HG03025 (cell line): ENCODE measurements around the gene PTPRR.
A peak's percentile ranks its signal among the peaks of the same experiment; 100 is the strongest.
"Not testable (repeated sequence)": the region's sequence is repeated elsewhere in the genome, so short reads cannot be mapped to it uniquely, and the experiment has no call there.

Source experiments
- ATAC-seq: cut with Tn5 transposase; IDR thresholded peaks from one replicate; pipeline ENCODE4 v1.9.1; 2021; ENCODE audit warnings: mild to moderate bottlenecking, moderate library complexity; ENCODE audit not compliant: unreplicated experiment, low FRiP score

The PTPRR gene

DNA sequence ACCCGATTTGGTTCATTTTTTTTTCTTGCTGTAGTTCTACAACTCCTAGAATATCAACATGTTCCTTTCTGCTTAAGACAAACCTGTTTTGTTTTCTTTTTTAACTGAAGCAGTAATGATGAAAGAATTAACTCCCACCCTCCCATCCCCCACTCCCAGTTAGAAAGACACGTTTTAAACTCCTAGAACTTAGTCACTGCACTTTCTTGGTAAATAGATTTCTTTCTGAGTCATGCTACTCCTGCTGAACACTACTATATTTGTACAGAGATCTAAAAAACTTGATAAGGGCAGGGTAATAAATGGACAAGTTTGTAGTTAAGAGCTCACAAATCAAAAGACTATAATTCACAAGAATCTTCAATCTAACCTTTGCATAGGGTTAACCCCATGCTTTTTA, 164.4 kb downstream of the PTPRR start:
- ATAC-seq = no peak

DNA sequence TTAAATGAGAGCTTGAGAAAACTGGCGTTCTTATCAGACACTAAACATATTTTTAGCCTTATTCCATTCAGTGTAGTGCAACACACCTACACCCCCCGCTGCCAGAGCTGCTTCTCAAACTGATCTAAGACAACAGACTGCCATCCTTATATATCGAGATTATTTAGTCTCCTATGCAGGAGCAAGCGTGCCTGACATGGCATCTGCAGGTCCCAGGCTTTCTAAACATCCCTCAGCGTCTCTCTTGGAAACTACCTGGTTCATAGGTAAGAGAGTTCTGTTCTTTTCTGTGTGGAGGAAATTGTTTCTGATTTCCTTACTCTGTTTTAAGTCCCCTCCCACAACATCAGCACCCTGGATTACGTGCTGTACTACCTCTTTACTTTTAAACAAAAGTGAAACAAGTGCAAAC, 166.2 kb downstream of the PTPRR start:
- no peak for ATAC-seq

DNA sequence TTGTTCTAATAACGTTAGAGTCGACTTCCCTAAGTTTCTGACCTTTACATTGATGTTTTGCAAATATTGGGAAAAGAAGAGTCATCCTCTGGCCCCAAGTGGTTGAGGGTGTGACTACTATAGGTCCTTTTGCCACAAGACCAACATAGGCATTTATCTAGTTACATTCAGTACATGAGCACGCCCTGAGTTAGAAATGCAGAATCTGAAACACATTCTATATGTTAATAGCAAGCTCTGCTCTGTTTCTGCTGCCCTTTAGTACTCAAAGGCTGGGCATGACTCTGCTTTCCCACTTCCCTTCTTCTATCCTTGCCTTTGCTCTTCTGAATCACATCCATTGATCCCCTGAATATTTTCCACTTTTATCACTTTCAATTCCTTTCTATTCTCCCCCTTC, 168.2 kb downstream of the PTPRR start:
- ATAC-seq = no peak

DNA sequence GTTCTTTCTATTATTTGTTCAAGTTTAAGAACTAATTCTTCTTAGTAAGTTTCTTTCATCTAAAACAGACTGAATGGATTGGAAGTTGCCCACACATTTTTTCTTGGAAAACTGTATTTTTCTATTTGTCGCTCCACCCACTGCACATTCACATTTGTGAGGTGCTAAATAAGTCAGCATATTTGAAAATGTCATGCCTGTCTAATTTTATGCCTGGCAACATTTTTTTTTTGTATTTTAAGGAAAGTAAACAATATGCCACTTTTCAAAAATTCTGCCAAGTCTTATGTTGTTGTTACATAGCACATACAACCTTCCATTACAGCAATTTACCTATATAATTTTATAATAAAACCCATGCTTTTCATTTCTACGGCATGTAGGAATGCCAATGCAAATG, 170.6 kb downstream of the PTPRR start:
- ATAC-seq = no peak

DNA sequence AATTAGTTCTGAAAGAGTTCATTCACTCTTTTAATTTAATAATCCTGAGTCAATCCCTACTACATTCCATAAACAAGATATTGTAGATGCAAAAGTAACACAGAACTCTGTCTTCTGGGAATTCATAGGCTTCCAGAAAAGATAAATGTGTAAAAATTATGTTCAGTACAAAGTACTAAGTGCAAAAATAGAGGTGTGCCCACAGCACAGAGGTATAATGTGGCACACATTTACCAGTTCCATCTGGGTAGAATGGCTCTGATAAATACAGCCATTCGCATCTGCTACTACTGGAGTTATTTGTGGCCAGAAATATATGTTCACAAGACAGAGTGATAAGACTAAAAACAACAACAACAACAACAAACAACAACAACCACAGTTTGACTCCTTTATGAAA, 171.7 kb downstream of the PTPRR start:
- no peak for ATAC-seq

DNA sequence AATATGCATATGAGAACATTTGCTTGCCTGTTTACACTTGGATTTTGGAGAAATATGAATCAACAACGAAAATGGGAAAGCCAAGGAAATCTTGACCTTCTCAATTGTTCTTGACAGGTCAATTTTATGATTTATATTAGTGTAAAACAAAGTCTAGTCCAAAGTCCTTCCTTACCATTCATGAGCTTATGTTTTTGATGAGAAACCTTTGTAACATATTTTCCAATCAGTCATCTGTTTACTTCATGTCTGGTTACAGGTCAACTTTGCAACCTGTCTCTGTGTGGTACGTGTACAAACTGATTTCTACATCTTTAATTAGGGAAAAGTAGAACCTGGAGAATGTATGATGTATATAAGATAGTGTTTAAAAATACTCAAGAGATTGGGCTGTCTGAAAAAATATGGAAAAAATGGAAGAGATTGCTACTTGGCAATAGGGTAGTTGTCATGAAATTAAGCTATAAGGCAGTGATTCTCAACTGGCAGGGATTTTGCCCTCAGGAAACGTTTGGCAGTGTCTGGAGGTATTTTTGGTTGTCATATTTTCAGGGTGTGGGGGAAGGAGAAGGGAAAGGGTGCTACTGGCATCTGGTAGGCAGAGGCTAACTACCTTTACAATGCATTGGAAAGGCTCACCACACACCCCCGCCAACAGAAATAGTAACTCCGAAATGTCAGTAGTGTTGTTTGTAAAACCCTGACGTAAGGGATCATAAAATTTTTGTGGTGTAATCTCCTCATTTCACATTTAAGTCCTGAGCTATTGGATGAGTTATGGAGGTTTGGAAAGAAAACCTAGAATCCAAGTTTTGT, 172.9 kb downstream of the PTPRR start:
- ATAC-seq = no peak

DNA sequence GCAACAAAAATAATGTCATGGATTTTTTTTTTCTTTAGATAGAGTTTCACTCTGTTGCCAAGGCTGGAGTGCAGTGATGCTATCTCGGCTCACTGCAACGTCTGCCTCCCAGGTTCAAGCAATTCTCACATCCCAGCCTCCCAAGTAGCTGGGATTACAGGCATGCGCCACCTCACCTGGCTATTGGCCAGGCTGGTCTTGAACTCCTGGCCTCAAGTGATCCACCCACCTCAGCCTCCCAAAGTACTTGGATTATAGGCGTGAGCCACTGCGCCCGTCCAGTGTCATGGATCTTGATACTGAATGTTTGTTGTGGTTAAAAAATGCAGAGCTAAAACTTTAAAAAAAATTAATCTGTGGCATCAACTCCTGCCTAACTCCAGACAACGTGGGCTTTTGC, 175.5 kb downstream of the PTPRR start:
- ATAC-seq = no peak

DNA sequence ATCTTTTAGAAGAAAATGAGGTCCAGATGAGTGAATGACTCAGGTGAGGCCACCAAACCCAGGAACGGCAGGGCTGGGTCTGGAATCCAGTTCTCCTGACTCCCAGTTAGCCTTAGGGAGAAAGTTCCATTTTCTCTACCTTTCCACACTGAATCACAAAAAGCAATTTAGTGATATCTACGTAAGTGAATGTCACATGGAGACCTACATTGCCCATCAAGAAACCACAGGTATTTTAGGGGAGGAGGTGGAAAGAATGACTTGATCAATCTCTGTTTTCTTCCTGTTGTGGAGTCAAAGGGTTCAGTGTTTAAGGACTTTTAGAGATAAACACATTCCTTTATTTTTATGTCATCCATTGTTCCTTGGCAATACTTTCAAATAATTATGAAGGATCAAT, 176.4 kb downstream of the PTPRR start:
- ATAC-seq = no peak

DNA sequence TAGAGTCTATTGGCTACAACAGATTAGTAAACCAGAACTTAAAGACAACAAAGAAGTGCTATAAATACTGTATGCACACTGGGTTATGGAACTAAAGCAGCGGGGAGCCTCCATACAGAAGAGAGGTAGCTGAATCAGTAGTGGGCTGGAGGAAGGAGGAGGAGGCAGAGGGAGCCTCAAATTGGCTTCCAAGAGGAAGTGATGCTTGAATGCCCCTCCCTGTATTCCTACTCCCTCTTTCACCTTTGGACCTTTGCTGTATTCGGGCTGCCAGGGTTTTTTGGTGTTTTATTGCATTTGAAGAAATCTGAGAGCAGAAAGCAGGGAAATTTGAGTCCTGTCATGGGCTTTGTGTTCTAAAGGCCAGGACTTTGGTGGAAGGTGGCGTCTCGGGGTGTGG, 179.3 kb downstream of the PTPRR start:
- ATAC-seq = no peak

DNA sequence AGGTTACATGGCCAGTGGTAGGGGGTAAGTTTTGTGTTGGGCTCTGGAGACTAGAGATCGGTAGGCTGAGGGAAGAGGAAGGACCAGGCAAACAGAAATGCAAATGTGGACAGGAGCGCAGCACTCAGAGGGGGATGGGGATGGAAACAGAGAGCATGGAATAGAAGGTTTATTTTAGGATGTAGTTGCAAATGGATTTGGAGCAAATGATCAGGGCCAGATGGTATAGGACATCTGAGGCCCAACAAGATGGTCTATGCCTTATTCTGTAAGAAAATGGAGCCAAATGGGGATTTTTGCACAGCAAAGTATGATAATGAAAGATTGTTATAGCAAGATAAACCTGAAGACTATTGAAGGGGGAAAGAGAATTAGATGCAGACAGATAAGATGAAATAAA, 180.8 kb downstream of the PTPRR start:
- no peak for ATAC-seq

DNA sequence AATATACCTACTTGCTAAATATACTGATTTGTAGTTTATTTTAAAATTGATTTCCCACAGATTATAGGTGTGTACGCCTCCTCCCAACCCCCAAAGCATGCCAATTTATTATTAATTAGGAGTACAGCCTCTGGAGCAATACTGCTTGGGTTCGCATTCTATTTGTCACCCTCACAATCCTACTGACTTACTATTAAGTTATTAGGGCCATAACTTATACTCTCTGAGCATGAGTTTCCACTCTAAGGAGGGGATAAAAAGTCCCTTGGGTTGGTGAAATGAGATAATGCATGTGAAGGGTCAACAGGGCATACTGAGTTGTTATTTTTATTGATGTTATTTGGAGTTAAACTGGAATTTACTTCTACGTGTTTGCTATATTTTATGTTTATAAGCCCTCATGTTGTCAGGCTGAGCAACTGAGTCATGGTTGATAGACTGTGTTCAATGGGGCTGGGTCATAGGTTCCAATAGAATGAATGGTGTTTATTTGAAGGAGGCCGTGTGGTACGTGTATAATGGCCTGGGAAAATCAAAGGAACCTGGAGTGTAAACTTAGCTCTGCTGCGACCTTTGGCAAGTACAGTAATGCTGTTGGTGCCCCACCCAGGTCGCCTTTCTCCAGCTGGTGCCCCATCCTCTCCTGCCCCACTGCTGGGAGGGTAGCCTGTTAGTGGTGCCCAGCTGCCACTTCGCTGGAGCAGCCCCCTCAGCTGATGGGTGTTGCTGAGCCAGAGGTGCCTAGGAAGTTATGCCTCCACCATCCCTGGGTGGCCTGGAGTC, 184.0 kb downstream of the PTPRR start:
- no peak for ATAC-seq

DNA sequence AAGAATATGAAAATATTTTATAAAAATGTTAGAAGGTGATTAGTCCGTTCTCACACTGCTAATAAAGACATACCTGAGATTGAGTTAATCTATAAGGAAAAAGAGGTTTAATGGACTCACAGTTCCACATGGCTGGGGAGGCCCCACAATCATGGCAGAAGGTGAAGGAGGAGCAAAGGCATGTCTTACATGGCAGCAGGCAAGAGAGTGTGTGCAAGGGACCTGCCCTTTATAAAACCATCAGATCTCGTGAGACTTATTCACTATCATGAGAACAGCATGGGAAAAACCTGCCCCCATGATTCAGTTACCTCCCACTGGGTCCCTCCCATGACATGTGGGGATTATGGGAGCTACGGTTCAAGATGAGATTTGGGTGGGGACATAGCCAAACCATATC, 185.3 kb downstream of the PTPRR start:
- not testable (repeated sequence) for ATAC-seq

DNA sequence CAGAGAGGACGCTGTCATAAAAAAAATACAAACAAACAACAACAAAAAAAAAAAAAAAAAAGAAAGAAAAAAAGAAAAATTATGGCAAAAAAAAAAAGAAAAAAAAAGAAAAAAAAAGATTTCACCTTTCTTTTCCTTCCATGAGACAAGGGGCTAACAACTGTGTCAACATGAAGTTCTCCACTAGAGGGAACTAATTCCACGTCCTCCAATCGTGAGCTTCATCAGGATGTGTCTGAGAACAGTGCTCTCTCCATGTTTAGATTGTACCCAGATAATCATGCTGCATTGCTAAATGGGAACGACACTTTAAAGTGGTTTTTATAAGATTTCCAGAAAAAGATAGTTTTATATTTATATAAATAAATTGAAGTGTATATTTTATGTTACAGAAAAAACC, 187.2 kb downstream of the PTPRR start:
- peak; percentile 96 for ATAC-seq

DNA sequence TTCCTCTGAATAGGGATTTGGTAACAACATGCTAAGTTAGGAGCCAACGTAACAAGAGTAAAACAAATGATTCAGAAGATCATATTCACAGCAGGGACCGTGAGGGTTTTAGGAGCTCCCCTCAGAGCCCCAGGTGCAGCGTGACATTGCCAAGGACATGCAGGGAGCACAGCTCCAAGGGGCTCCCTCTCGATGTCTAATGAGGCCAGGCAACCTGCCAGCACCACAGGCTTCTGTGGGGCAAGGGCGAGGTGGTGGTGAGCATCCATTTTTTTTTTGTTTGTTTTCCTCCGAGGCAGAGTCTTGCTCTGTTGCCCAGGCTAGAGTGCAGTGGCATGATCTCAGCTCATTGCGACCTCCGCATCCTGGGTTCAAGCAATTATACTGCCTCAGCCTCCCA, 188.3 kb downstream of the PTPRR start:
- no peak for ATAC-seq

DNA sequence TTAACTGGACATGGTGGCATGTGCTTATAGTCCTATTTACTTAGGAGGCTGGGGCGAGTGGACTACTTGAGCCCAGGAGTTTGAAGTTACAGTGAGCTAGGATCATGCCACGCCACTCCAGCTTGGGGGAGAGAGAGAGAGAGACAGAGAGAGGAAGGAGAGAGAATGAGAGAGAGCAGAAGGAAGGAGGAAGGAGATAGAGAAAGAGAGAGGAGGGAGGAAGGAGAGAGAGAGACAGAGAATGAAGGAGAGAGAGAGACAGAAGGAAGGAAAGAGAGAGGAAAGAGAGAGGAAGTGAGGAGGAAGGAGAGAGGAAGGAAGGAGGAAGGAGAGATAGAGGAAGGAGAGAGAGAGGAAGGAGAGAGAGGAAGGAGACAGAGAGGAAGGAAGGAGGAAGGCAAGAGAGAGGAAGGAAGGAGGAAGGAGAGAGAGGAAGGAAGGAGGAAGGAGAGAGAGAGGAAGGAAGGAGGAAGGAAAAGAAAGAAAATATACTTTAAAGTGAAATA, 189.8 kb downstream of the PTPRR start:
- ATAC-seq = no peak

DNA sequence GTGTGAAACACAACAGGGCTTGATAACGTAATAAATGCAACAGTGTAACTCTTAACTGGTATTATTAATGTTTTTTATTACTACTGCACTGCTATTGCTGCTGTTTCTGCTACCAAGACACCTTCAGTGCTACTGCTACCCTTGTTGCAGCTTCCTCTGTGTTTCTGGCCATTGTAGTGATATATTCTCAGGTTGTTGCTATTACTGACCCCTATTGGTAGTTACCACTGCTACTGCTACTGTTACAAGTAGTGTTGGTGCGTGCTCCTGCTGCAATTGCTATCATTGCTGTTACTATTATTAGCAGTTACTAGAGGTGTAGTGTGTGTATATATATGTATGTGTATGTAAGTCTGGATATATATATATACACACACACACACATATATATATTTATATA, 196.1 kb downstream of the PTPRR start:
- ATAC-seq = no peak

DNA sequence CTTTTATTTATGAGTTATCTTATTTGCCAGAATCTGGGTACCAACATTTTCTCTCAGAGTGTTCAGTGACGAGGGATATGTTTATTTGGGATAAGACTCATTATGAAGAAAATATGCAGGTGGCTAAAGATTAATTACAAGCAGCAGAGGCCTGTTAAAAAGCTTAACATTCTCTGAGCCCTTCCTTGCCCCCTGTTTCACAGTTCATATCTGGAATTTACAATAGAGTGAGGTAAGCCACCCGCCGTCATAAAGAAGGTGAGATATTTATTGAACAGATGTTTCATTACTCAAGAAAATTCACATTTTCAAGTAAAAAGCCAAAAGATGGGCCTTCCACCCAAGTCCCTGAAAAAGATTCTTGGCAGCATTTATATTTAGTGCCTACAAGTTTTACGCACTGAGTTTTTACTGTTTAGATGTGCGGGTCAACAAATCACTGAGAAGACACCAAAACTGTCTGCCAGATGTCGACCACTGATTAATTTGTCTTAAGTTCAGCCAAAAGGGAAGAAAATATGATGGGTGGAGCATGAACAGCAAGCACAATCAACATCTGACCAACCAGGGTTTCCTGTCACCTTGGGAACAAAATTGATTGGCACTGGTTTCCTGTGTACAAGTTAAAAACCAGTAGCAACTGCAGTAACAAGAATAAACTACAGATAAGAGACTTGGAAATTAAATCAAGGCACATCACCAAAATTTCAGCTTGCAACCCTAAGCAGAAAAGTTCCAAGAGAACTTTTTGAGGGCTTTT, 197.8 kb downstream of the PTPRR start:
- no peak for ATAC-seq

DNA sequence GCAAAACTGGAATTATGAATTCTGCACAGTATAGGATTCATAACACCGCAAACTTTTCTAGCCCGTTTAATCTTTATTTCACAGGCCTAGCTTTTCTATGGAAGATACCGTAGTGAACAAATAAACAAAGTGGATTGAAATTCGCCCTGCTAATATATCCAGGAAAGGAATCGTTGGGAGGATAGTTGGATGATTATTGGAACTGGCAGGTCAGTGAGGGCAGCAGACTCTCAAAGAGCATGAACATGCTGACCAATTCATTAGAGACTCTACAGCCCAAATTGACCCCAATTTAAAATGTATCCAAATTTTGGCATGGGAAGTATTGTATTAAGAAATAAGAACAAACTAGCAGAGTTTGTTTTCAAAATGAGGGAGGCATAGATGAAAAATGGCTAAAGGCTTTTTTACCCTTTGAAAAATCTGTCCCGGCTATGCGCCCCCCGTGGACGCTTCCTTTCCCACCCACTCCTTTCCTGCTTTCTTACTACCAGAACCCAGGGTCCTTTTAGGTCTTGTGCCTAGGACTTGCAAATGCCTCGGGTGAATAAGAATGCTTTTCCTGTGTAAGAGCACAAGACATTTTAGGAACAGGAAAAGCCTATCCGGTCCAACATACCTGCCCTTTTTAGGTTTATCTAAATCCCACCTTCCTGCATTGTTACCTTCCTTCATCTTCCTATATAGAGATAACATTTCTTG, 198.7 kb downstream of the PTPRR start:
- ATAC-seq = no peak

DNA sequence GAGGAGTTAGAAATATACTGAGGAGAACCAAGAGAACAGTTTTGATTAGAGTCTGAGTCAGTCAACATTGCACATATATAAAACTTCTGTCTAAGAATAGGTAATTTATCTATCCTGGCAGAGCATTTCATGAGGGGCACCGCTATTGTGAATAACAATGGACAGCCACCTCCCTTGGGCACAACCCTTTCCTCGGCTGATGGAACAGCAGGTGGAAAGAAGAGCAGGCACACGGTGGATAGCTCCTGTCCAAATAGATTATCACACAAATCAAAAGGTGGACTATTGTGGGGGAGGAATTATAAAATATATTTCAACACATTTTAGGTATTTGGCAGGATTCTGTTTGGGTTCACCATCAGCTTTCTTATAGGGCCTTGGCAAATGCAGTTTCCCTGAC, 199.3 kb downstream of the PTPRR start:
- no peak for ATAC-seq

DNA sequence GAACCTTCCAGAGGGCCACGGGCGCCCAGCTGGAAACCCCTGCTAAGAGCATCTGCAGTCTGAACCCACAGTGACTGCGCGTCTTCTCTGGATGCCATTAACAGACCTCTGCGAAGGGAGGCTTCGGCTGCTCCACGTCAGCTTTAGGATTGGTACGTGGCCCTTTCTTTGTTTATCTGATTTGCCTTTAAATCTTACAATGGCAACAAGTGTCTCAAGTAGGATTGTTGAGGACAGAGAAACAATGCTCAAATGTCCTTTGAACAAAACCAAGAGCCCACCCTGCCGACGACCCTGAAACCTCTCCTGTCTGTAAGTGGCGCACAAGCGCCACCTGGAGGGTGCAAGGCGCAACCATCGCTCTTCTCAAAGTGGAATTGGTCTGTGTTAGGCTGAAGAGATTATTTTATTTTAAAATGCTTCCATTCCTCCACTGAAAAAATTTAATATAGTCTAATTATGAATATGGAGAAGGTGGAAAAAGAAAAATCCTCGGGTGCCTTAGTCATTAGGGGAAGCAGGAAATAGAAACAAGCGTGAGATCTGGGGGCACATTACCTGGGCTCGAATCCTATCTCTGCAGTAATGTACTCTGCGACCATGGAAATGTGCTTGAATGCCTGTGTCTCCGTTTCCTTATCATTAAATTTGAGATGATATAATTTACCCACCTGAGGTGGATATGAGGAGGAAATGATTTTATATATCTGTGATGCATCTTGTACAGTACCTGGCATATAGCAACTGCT, 200.7 kb downstream of the PTPRR start:
- ATAC-seq = no peak
